Measurements from ENCODE around the gene TMIGD2. TPM values are rescaled to one million over a fixed set of nuclear protein-coding genes. Genes with fewer than 3 reads are reported as not detected.

TMIGD2 gene
- total and polyA plus RNA-seq, 2 of the 4 experiments (the other 2 are of a cell fraction), result not detected

DNA sequence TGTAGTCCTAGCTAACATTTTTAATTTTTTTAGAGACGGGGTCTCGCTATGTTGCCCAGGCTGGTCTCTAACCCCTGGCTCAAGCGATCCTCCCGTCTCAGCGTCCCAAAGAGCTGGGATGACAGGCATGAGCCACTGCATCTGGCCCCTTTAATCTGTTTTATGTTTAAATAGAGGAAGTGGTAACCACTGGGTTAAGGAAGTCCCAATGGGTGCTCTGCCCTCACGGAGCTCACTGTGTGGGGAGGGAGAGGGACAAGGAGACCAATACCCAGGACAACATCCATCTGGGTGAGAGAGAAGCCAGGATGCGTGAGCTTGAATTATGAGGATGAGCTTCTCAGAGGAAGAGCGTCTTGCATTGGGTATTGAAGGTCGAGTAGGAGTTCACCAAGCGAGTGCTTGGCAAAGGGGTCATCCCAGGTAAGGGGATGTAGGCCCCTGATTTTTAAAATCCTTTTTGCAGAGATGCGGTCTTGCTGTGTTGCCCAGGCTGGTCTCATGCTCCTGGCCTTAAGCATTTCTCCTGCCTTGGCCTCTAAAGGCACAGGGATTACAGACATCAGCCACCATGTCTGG is 41.5 kb downstream of the TMIGD2 start:
- POLR2A ChIA-PET (ENCODE audit: unreplicated experiment), result no interaction called here

More for the DNA sequence above, 41.5 kb downstream of the TMIGD2 start:
- in situ Hi-C loops (cut with MboI; ENCODE audit: low sequenced_read_pairs) (no loop called here), dilution Hi-C loops (cut with HindIII; ENCODE audit: low sequenced_read_pairs, unreplicated experiment) (no loop called here), intact Hi-C loops (cut with micrococcal nuclease) (no loop called here)
- no peak for ATAC-seq (ENCODE audit: low read depth)
- TF ChIP-seq RFX5 (IDR thresholded peaks at IDR 0.05; ENCODE audit: low read depth, low read length) (no peak), BHLHE40 (IDR thresholded peaks at IDR 0.05; ENCODE audit: low read depth, low read length) (no peak), NFE2L2 (IDR thresholded peaks at IDR 0.05; ENCODE audit: low read depth, low read length) (no peak), MAZ (IDR thresholded peaks at IDR 0.05; ENCODE audit: borderline replicate concordance, low read depth, low read length) (no peak), FOS (IDR thresholded peaks at IDR 0.05; ENCODE audit: low read depth, low read length) (no peak), POLR2A (IDR thresholded peaks at IDR 0.05; ENCODE audit: low read depth, low read length) (no peak), MAFK (IDR thresholded peaks at IDR 0.05; ENCODE audit: low read depth, low read length) (no peak), SMC3 (IDR thresholded peaks at IDR 0.05; ENCODE audit: low read depth, low read length) (no peak), MXI1 (IDR thresholded peaks at IDR 0.05; ENCODE audit: borderline replicate concordance, low read depth, low read length) (no peak)
- TF ChIP-seq, protein P1, sequence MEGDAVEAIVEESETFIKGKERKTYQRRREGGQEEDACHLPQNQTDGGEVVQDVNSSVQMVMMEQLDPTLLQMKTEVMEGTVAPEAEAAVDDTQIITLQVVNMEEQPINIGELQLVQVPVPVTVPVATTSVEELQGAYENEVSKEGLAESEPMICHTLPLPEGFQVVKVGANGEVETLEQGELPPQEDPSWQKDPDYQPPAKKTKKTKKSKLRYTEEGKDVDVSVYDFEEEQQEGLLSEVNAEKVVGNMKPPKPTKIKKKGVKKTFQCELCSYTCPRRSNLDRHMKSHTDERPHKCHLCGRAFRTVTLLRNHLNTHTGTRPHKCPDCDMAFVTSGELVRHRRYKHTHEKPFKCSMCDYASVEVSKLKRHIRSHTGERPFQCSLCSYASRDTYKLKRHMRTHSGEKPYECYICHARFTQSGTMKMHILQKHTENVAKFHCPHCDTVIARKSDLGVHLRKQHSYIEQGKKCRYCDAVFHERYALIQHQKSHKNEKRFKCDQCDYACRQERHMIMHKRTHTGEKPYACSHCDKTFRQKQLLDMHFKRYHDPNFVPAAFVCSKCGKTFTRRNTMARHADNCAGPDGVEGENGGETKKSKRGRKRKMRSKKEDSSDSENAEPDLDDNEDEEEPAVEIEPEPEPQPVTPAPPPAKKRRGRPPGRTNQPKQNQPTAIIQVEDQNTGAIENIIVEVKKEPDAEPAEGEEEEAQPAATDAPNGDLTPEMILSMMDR (conservative IDR thresholded peaks at IDR 0.05; ENCODE audit: low read depth, low read length), result no peak
- TF ChIP-seq, protein P2, sequence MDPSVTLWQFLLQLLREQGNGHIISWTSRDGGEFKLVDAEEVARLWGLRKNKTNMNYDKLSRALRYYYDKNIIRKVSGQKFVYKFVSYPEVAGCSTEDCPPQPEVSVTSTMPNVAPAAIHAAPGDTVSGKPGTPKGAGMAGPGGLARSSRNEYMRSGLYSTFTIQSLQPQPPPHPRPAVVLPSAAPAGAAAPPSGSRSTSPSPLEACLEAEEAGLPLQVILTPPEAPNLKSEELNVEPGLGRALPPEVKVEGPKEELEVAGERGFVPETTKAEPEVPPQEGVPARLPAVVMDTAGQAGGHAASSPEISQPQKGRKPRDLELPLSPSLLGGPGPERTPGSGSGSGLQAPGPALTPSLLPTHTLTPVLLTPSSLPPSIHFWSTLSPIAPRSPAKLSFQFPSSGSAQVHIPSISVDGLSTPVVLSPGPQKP (IDR thresholded peaks at IDR 0.05; ENCODE audit: borderline replicate concordance, low read depth, low read length), result no peak
- 100% methylated on average over 4 of the region's 11 CpGs; no CpG with 5 or more reads in 1 of the 2 experiments for WGBS, 2 experiments (ENCODE audit: extremely low coverage in 2 of 2, insufficient read length in 1 of 2)
- Histone ChIP-seq H2BK20ac (ENCODE audit: low read depth, low read length) (no peak overlapping the region), H3K79me1 (ENCODE audit: low read depth in 1 of 2, low read length in 2 of 2) (no peaks in the 10 kb centered on the region), H3K27me3 (ENCODE audit: control insufficient read depth, insufficient read depth, low read length) (no peaks in the 10 kb centered on the region), H2BK5ac (ENCODE audit: low read depth, low read length, poor library complexity, severe bottlenecking) (no peak overlapping the region), H3K56ac (ENCODE audit: extremely low read depth, insufficient read depth, low read length) (no peak overlapping the region), H2AK5ac (ENCODE audit: low read depth, low read length) (no peak overlapping the region), H3K36me3 (ENCODE audit: control insufficient read depth, insufficient read depth, low read length) (peaks cover 32% of the 10 kb centered on the region), H3K4me1 (ENCODE audit: control insufficient read depth, insufficient read depth, low read length) (no peaks in the 10 kb centered on the region), H3K4ac (ENCODE audit: low read depth, low read length) (no peak overlapping the region), H2AFZ (replicated peaks; ENCODE audit: low read length, poor library complexity) (no peak overlapping the region), H3K23ac (ENCODE audit: low read depth, low read length) (no peak overlapping the region), H3K14ac (replicated peaks; ENCODE audit: low read depth, low read length) (no peak overlapping the region), H3K4me3 (ENCODE audit: insufficient read depth, low read depth, low read length) (no peak overlapping the region), H2BK15ac (ENCODE audit: low read depth, low read length) (no peak overlapping the region), H4K91ac (ENCODE audit: insufficient read depth, low read depth, low read length) (no peak overlapping the region), H3K27ac (ENCODE audit: insufficient read depth, low read length) (no peak overlapping the region), H4K8ac (ENCODE audit: low read depth in 2 of 2, low read length in 2 of 2) (no peak overlapping the region), H3K9ac (ENCODE audit: low read depth, low read length) (no peak overlapping the region), H2AK9ac (replicated peaks; ENCODE audit: low read depth, low read length, poor library complexity) (no peak overlapping the region), H3K18ac (ENCODE audit: low read depth, low read length) (no peak overlapping the region), H3K4me2 (ENCODE audit: low read depth, low read length) (no peak overlapping the region), H4K5ac (ENCODE audit: low read depth, low read length) (no peak overlapping the region), H2BK120ac (ENCODE audit: low read depth, low read length) (no peak overlapping the region), H4K20me1 (ENCODE audit: insufficient read depth, low read length) (no peaks in the 10 kb centered on the region), H3K9me1 (ENCODE audit: insufficient read depth, low read length) (no peaks in the 10 kb centered on the region), H3K9me3 (ENCODE audit: control insufficient read depth, insufficient read depth, low read length) (peaks cover 6% of the 10 kb centered on the region; the same call in 1 of the 2 replicates)
- CTCF ChIA-PET, result interaction anchor here (0.8 kb wide), 1 partner anchor 92 kb away, joined by 3 read pairs; no protein-coding TSS in a partner anchor
- BruUV-seq (replicated peaks), result no TSS peak
- DNase-seq, result no peak
